NCI-H2171 treated with DMSO at 0.1 percent for 48 hours (cell line): ENCODE measurements around the gene CATSPER4.
A peak's percentile ranks its signal among the peaks of the same experiment; 100 is the strongest.

Experiments used
- DNase-seq: peaks from one replicate; lab custom pipeline; 2025; lab: John Stamatoyannopoulos, UW

Gene CATSPER4

DNA sequence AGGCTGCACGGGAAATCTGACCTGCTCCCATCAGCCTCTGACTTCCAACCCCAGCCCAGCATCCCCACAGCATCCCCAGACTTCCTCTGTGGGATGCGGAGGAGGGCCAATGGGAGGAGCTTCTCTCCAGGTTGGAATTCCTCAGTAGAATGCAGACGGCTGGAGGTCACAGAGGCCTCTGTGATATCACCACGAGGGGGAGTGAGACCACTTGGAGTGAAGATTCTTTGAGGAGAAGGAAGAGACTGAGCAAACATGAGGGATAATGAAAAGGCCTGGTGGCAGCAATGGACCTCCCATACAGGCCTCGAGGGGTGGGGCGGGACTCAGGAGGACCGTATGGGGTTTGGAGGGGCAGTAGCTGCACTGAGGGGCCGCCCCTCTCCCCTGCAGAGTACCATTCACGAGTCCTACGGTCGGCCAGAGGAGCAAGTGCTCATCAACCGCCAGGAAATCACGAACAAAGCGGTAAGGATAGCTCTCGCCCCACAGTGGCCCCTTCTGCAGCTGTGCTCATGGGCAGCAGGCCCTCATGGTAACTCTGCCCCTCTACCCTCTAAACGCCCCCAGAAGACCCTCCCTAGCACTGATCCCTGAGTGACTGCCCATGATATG, at the start of gene CATSPER4:
CATSPER4 (plus strand) TSS at position 230 of the 615 bp plus-strand sequence; CDS start at position 256, 26 bp downstream.
- no peak for DNase-seq

- DNase-seq, result no peak
These were observed 48.2 kb upstream of the CATSPER4 start for GRCh38 chr1:26142159-26142558.

- DNase-seq, result peak; percentile 87
These were observed 45.1 kb upstream of the CATSPER4 start for GRCh38 chr1:26145041-26145959.

- DNase-seq, result no peak
These were observed 44.5 kb upstream of the CATSPER4 start for GRCh38 chr1:26145960-26146294.

DNA sequence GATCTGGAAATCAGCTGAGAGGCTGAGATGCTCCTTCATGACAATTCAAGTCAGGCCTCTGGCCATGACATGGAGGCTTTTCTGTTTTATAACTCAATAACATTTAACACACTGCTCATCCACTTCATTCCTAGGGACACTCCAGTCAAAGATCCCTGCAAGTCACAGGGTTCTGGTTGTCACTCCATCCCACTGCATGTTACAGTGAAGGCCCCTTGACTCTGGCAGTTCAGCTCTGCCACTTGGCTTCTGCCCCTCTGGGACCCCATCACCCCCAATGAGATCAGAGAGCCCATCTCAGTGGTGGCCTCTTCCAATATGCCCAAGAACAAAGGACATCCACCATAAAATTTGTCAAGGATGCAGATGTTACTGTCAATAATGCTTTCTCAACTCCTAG, 41.5 kb upstream of the CATSPER4 start:
- no peak for DNase-seq

DNA sequence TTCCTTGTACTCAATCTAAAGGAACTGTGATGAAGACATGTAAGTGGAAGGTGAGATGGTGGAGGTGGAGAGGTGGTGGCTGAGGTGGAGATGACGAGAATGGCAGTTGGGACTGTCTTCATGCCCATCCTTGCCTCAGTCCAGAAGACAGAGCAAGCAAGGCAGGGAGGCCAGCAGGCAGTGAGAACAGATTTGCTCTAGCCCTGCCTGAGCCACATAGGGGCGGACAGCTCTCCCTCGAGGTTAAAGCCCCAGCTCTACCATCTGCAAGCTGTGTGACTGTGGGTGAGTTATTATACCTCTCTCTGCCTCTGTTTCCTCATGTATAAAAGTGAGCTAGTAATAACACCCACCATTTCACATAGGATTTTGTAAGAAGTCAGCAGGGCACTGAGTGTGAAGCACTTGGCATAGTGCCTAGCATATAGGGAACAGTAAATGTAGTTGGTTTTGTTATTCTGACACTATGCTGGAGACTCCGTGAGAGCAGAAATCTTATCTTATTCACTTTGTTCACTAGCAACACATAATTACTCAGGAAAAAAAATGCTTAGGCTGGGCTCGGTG, 36.4 kb upstream of the CATSPER4 start:
- DNase-seq, result no peak

GRCh38 chr1:26154750-26155149, 35.7 kb upstream of the CATSPER4 start:
- no peak for DNase-seq

DNA sequence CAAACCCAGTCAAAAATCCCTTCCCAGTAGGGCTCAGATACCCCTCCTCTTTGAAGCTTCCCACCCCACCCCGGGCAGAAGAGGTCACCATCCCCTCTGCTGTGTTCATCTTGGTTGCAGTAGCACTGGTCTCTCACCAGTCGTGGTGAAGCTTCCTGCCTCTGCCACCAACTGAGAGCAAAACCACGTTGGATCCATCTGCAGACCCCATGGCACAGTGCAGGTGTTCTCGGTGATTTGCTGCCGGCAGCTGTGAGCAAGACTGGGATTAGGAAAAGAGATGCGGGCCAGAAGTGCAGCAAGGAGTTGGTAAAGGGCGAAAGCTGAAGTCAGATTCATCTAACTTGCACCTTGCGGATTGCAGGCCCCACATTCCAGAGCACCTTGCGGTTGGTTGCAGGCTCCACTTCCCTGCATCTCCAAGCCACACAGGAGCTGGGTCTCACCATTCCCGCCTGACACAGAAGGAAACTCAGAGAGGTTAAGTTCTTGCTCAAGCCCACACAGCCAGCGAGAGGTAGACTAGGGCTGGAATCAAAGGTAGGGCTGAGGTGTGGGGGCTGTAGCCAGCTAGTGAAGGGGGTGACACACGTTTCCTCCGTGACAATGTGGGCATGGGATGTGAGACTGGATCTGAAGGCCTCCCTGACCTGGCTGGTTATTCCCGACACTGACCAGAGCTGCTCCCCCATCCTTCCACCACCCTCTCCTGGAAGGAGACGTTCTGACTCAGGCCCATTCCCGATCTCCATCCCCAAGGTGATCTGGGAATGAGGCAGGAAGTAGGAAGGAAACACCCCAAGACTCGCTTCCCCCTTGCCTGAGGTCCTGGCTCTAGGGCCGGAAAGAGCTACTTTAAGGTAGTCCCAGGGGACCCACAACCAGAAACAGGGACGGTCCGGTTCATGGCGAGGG, 34.8 kb upstream of the CATSPER4 start:
- no peak for DNase-seq

GRCh38 chr1:26156285-26157038, 33.9 kb upstream of the CATSPER4 start:
- peak; percentile 16 for DNase-seq

DNA sequence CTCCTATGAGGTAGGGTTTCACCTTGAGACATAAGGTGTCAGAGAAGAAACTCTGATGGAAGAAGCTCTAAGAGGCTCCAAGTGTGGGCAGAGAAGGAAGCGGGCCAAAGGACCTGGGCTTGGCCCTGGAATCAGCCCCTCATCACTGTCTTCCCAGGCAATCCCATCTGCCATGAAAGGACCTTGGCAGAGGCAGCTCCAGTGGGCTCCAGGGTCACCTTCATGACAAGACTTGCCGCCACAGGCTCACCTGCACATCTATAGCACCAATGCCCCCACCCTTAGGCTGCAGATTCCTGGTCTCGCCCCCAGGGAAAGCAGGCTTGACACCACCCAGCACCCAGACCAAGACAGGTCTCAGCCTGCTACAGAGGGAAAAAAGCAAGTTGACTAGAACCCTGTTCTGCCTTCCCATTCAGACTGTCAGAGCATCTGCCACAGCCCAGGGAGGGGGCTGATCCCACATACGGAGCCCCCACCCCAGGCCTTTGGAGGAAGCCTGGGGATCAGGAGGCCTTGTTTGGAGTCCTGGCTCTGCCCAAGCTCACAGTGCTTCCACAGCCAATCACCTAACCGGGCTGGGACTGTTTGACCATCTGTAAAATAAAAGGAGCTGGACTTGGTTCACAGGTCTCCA, 32.0 kb upstream of the CATSPER4 start:
- DNase-seq, result no peak

GRCh38 chr1:26158908-26159742, 31.3 kb upstream of the CATSPER4 start, which contains the start of gene FAM110D:
TSS of gene FAM110D (plus strand) at chr1:26159079. CDS start at chr1:26161292, 2,213 bp downstream.
- no peak for DNase-seq

- DNase-seq, result no peak
These were observed 30.7 kb upstream of the CATSPER4 start for GRCh38 chr1:26159743-26160039.

DNA sequence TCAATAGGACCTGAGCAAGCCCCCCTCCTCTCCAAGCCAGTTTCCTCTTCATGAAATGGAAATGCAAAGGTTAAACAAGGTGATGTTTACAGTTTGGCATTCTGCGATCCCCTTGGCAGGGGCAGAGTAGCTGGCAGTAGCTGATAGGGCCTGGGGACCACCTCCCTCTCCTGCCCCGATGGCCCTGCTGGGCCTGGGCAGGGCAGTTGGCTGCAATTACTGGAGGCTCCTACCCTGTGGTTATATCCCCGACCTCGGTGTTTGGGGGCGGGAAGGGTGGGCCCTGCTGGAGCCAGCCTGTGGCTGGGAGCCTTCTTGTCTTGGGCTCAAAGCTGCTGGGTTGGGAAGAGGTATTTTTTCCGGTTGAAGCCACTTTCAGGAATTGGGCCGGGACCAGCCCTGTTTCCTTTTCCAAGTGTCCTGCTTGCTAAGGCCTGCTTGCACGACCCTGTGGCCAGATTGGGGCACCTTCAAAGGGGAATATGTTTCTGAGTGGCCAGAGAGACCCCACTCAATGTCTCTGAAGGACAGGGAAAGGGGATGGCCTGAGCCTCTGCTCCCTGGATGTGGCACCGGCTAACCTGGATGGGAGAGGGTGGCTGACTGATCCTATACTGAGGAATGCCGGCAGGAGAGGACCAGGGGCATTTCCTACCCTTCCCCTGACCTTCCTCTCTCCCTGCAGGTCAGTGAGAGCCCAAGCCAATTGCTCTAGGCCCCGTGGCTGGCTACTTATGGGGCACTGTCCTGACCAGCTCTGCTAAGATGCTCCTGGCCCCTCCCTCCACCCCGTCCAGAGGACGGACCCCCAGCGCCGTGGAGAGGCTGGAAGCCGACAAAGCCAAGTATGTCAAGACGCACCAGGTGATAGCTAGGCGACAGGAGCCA, 29.6 kb upstream of the CATSPER4 start:
- no peak for DNase-seq

GRCh38 chr1:26161415-26162219, 28.8 kb upstream of the CATSPER4 start:
- no peak for DNase-seq

GRCh38 chr1:26162220-26162709, 28.1 kb upstream of the CATSPER4 start:
- no peak for DNase-seq

DNA sequence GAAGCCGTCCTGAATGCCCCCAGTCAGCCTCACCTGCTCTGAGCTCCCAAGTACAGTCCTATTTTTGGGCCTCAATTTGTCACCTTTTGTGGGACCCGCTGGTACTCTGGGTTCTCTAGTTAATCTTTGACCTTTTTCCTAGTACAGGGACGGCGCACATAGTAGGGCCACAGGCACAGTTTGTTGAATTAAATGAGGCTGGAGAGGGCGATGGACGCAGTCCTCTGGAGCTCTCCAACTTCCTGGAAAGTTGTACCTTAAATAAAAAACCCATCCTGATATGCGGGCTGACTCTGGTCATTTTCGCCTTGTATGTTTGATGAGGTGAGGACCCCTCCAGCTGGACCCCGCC, 26.7 kb upstream of the CATSPER4 start:
- DNase-seq, result no peak

- no peak for DNase-seq
These were observed 26.2 kb upstream of the CATSPER4 start for GRCh38 chr1:26164036-26164860.
